ENCODE results near the gene FAM210B. TPM values are rescaled to one million over a fixed set of nuclear protein-coding genes. Genes with fewer than 3 reads are reported as not detected.

The FAM210B gene
- total and polyA plus RNA-seq, 9 of the 15 experiments (the other 6 are each of a cell fraction or from before 2014, with no cell fraction given) = 12.1 to 87.3 (median 47.6) TPM

DNA sequence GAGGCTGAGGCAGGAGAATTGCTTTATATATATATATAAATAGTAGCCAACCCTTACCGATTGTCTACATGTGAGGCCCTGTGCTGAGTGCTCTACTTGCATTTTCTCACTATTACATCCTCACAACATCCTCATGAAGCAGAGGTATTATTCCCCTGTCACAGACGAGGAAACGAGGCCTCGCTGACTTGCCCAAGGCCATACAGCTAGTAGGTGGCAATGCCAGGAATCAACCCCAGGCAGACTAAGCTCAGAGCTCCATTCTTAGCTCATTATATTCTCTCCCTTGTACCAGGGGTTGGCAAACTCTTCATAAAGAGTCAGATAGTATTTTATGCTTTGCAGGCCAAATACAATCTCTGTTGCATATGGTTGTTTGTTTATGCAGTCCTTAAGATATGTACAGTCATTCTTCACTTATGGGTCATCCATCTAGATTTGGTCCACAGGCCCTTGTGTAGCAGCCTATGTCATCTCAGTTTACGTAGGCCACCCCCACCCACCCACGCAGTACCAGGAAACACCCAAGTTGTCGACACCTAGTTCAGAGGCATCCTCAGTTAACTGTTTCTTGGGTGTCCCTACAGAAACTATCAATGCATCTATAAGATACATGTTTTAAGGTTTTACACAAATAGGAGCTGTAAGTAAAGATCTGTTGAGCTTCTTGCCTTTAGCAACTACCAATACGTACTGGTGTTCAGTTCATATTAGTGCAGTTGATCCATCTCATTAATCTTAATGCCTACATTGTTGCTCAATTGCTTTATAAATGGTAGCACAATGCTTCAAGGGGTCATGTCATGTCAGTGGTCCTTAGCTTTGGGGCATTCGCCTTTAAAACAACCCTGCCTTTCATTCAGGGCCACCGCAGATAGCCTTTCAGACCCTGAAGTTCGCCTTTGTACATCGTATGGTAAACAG lies 56.3 kb downstream of the FAM210B start (continued):
- TF ChIP-seq KLF13 (tag; IDR thresholded peaks at IDR 0.05; ENCODE audit: borderline replicate concordance, low read depth) (no peak), EP300 (IDR thresholded peaks at IDR 0.05; ENCODE audit: low read length) (peak; percentile 51; the same call in 1 of the 2 replicates), GATA2 (CRISPR knock-in tag; IDR thresholded peaks at IDR 0.05) (no peak), CREB1 (IDR thresholded peaks at IDR 0.05) (peak; percentile 61), CREB1 (CRISPR knock-in tag; IDR thresholded peaks at IDR 0.05) (no peak), EWSR1 (IDR thresholded peaks at IDR 0.05; ENCODE audit: borderline replicate concordance, low read depth, partially characterized antibody) (no peak), ZNF165 (CRISPR knock-in tag; IDR thresholded peaks at IDR 0.05; ENCODE audit: borderline replicate concordance) (no peak), SIN3A (IDR thresholded peaks at IDR 0.05; ENCODE audit: borderline replicate concordance in 2 of 2, control insufficient read depth in 1 of 2, low read depth in 2 of 2, low read length in 2 of 2) (peak in 1 of 2 experiments; percentile 24; a peak in 1 of 4 replicates), BRD4 (IDR thresholded peaks at IDR 0.05) (no peak), NFE2 (IDR thresholded peaks at IDR 0.05; ENCODE audit: low read depth) (peak; percentile 82), RBM34 (IDR thresholded peaks at IDR 0.05; ENCODE audit: borderline replicate concordance, insufficient read depth, low read length) (no peak), HIVEP1 (CRISPR knock-in tag; IDR thresholded peaks at IDR 0.05) (no peak), HSF4 (CRISPR knock-in tag; IDR thresholded peaks at IDR 0.05; ENCODE audit: borderline replicate concordance) (no peak), CEBPZ (IDR thresholded peaks at IDR 0.05; ENCODE audit: borderline replicate concordance, low read depth, low read length) (no peak), NFIX (CRISPR knock-in tag; IDR thresholded peaks at IDR 0.05; ENCODE audit: low read depth) (no peak), SMARCC2 (IDR thresholded peaks at IDR 0.05; ENCODE audit: low read depth) (no peak), ZNF707 (CRISPR knock-in tag; conservative IDR thresholded peaks at IDR 0.05) (no peak), JUND (IDR thresholded peaks at IDR 0.05; ENCODE audit: borderline replicate concordance, low read depth, low read length) (peak; percentile 83), JUND (tag; IDR thresholded peaks at IDR 0.05; ENCODE audit: borderline replicate concordance, low read depth, low read length) (peak; percentile 70; the same call in 2 of the 3 replicates), MXI1 (IDR thresholded peaks at IDR 0.05; ENCODE audit: low read depth, low read length) (no peak), MAFF (IDR thresholded peaks at IDR 0.05; ENCODE audit: low read length) (no peak), ELF1 (tag; IDR thresholded peaks at IDR 0.05) (no peak), STAT5A (IDR thresholded peaks at IDR 0.05; ENCODE audit: borderline replicate concordance, low read length) (peak; percentile 67), SIX5 (IDR thresholded peaks at IDR 0.05; ENCODE audit: borderline replicate concordance in 1 of 2, insufficient read depth in 1 of 2, low read depth in 1 of 2, low read length in 2 of 2) (no peak), ZKSCAN8 (CRISPR knock-in tag; IDR thresholded peaks at IDR 0.05) (no peak), MCM5 (IDR thresholded peaks at IDR 0.05; ENCODE audit: low read depth) (no peak), HCFC1 (IDR thresholded peaks at IDR 0.05; ENCODE audit: low read depth, low read length) (no peak)
